ENCODE data around the gene USP20. TPM values are rescaled to one million over a fixed set of nuclear protein-coding genes. Genes with fewer than 3 reads are reported as not detected.
A peak's percentile ranks its signal among the peaks of the same experiment; 100 is the strongest.

The USP20 gene
- total RNA-seq, 1 experiment from 2014 or later, result 16.8 TPM

GRCh38 chr9:129823935-129824601 is 11.2 kb upstream of the USP20 start, which contains the start of gene TOR1A:
Gene TOR1A, minus strand, starts transcription at chr9:129824136. Its CDS starts 51 bp downstream, at chr9:129824085.
- no peaks in the 10 kb centered on the region for H4K20me1 ChIP-seq (ENCODE audit: insufficient read depth)
- ChIA-PET CTCF (no interaction called here), RAD21 (ENCODE audit: low non-redundant PET in 1 of 2, low total read pairs in 2 of 2, uncharacterized antibody in 2 of 2, unreplicated experiment in 2 of 2) (no interaction called here), POLR2A (no interaction called here)
- peak within 1 kb of the TSS; percentile 78 to 88 for H3K4me3 ChIP-seq (replicated peaks in 1 of 2; ENCODE audit: low read depth in 1 of 2, low read length in 2 of 2)
- H2AFZ ChIP-seq (ENCODE audit: low read depth, low read length, poor library complexity, severe bottlenecking), result no peak within 1 kb of the TSS
- peak within 1 kb of the TSS; percentile 84 for H3K4me2 ChIP-seq (ENCODE audit: low read length)
- peak within 1 kb of the TSS; percentile 83 for H3K9ac ChIP-seq (ENCODE audit: low read length)
- ATAC-seq (peak; percentile 88), DNase-seq (ENCODE audit: low read depth, low spot score) (peak; percentile 94)
- peak within 1 kb of the TSS; percentile 83; the same call in 1 of the 2 replicates for H3K27ac ChIP-seq (ENCODE audit: low read depth, low read length)
- peaks cover 11% of the 10 kb centered on the region for H3K79me2 ChIP-seq (ENCODE audit: insufficient read depth, low read length)
- H3K9me2 ChIP-seq (ENCODE audit: insufficient read depth), result no peaks in the 10 kb centered on the region
- H3K27me3 ChIP-seq (ENCODE audit: insufficient read depth, low read length), result no peaks in the 10 kb centered on the region
- no TSS peak for BruUV-seq (replicated peaks)
- H3K9me3 ChIP-seq (ENCODE audit: control insufficient read depth in 1 of 2, insufficient read depth in 1 of 2, low read depth in 1 of 2, low read length in 2 of 2), result no peaks in the 10 kb centered on the region
- peaks cover 8 to 17% of the 10 kb centered on the region in 2 experiments; a peak in 3 of 4 replicates for H3K36me3 ChIP-seq (ENCODE audit: control insufficient read depth in 1 of 2, insufficient read depth in 2 of 2, low read length in 2 of 2)
- intact Hi-C loops (cut with micrococcal nuclease), result no loop called here
- H3K4me1 ChIP-seq (ENCODE audit: control insufficient read depth in 1 of 2, insufficient read depth in 2 of 2, low read length in 2 of 2), result peaks cover 0 to 7% of the 10 kb centered on the region in 2 experiments; a peak in 2 of 4 replicates
- TF ChIP-seq MAX (IDR thresholded peaks at IDR 0.05) (peak; percentile 97), FOSL1 (IDR thresholded peaks at IDR 0.05; ENCODE audit: low read depth) (no peak), ZNF274 (IDR thresholded peaks at IDR 0.05; ENCODE audit: low read depth, low read length) (no peak), CBX3 (IDR thresholded peaks at IDR 0.05; ENCODE audit: low read depth) (peak; percentile 89), YY1 (IDR thresholded peaks at IDR 0.05; ENCODE audit: extremely low read depth, insufficient replicate concordance, low read depth, low read length) (peak; percentile 100), EGR1 (IDR thresholded peaks at IDR 0.05; ENCODE audit: low read depth) (peak; percentile 98), JUND (IDR thresholded peaks at IDR 0.05) (no peak), EZH2 (IDR thresholded peaks at IDR 0.05) (no peak), CTCF (IDR thresholded peaks at IDR 0.05 in 2 of 3, conservative IDR thresholded peaks at IDR 0.05 in 1 of 3; ENCODE audit: borderline replicate concordance in 1 of 3, insufficient read depth in 1 of 3, low read depth in 2 of 3, low read length in 2 of 3) (no peak), POLR2A (IDR thresholded peaks at IDR 0.05; ENCODE audit: borderline replicate concordance, extremely low read depth, insufficient read depth, insufficient read length) (peak; percentile 84), SP1 (IDR thresholded peaks at IDR 0.05; ENCODE audit: low read depth) (peak; percentile 72), SRF (IDR thresholded peaks at IDR 0.05; ENCODE audit: low read depth) (no peak), CEBPB (IDR thresholded peaks at IDR 0.05; ENCODE audit: low read depth) (no peak), REST (IDR thresholded peaks at IDR 0.05; ENCODE audit: low read depth) (no peak), POLR2AphosphoS5 (IDR thresholded peaks at IDR 0.05; ENCODE audit: low read depth, low read length) (peak; percentile 82), ZBTB33 (IDR thresholded peaks at IDR 0.05; ENCODE audit: extremely low read depth, insufficient replicate concordance, low read length) (peak; percentile 84), TCF7L2 (IDR thresholded peaks at IDR 0.05; ENCODE audit: borderline replicate concordance, extremely low read depth, insufficient read depth, insufficient read length) (peak; percentile 39), ELF1 (IDR thresholded peaks at IDR 0.05; ENCODE audit: borderline replicate concordance, low read depth) (peak; percentile 93), ATF3 (IDR thresholded peaks at IDR 0.05) (no peak), EZH2phosphoT487 (IDR thresholded peaks at IDR 0.05; ENCODE audit: borderline replicate concordance) (no peak)

Data from HCT116 (cell line).